SIG-M5 (cell line): ENCODE measurements around the gene ABO.
"Not testable (repeated sequence)": the region's sequence is repeated elsewhere in the genome, so short reads cannot be mapped to it uniquely, and the experiment has no call there.

Source experiments
- DNase-seq: peaks from one replicate; lab custom pipeline; 2025; lab: John Stamatoyannopoulos, UW

ABO gene

GRCh38 chr9:133263557-133263956 is 11.4 kb downstream of the ABO start:
- DNase-seq: no peak

DNA sequence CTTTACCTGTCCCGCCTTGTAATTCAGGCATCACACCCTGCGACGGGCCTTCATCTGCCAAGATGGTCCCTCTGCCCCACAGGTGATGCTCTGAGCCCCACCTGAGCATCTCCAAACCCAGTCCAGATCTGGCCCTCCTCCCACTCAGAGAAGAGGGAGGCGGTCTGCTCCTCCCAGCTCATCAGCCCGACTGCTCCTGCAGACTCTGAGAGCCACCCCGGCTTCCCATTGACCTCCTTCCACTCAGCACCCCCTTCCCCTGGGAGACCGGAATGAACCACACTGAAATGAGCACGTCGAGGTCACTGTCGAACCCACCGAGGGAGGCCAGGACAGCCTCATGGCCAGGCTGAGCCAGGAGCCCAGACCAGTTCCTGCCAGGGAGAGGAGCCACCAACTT is 12.8 kb downstream of the ABO start:
- no peak for DNase-seq

DNA sequence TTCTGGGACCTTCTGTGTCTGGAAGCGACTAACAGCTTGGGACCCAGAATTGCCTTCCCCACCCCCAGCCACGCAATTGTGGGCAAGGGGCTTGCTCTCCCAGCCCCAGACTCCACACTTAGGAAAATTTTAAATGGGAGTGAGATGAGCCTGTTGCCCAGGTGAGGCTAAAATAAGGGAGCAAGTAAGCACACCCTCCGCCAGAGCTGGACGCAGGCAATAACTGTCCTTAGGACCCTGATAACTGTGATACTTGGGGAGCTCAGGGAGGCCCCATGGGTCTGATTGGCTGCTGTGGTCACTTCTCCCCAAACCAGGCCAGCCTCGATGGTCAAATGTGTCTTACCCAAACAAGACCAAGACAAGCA is 13.3 kb downstream of the ABO start:
- DNase-seq: no peak

GRCh38 chr9:133261103-133261752 is 13.8 kb downstream of the ABO start:
- DNase-seq: no peak

DNA sequence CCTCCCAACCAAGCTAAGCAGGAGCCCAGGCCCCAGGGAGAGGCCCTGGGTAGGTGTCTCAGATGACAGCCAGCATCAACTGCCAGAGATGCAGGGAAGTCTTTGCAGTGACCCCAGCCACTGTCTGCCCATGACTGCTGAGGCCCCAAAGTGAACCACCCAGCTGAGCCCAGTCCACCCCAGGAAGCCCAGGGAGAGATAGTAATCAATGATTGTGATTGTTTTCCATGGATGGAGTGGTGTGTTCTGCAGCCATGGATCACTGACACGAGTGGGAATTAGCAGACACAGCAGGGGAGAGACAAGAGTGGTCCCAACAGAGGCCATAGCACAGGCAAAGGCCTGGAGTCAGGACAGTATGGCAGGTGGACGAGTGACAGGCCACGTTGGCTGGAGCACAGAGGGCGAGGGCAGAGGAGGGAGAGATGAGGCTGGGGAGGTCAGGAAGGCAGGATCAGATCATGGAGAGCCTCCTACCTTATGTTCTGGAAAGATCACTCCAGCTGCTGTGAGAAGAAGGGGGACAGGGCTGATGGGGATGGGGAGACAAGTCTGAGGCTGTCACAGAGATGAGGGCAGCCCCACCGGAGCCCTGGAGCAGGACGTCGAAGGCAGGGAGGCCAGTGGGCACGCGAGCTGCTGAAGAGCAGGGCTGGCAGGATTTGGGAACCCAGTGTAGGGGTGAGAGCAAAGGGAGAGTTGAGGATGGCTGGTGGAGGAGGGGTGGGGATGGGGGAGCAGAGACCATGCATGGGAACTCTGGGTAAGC is 14.5 kb downstream of the ABO start:
- no peak for DNase-seq

GRCh38 chr9:133258061-133259015 is 16.7 kb downstream of the ABO start:
- DNase-seq: no peak

DNA sequence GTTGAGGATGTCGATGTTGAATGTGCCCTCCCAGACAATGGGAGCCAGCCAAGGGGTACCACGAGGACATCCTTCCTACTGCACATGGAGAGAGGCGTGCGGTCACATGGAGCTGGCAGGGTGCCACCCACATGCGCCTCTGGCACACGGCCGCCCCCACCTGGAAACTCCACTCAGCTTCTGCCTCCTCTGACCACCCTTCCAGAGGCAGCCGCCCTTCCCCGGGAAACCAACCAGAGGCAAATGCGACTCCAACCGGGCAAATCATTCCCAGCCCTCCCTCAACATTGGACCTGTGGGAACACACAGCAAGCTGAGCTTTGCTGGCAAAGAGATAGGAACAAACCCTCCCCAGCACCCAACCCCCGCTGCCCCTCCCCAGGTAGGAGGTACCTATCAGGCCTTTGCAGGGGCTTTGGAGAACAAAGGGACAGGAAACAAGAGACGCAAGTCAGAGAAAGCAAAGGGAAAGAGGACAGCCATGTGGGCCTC is 17.5 kb downstream of the ABO start:
- no peak for DNase-seq

- no peak for DNase-seq
Measured at GRCh38 chr9:133256686-133257091, 18.3 kb downstream of the ABO start.

GRCh38 chr9:133256136-133256461 is 18.9 kb downstream of the ABO start:
- DNase-seq: no peak

GRCh38 chr9:133255371-133256135 is 19.4 kb downstream of the ABO start:
- no peak for DNase-seq

DNA sequence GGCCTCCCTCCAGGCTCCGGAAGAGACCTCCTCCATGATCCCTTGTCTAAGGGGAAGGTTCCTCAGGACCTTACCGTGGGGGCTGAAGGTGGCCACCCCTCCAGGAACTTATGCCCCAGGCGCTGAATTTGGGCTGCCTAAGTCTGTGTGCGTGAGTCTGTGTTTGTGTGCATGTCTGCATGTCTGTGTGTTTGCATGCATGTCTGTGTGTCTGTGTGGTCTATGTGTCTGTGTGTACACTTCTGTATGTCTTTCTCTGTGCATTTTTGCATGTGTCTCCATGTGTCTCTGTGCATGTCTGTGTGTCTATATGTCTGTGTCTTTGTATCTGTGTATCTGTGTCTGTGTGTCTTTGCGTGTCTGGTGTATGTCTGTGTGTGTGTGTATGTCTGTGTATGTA is 20.5 kb downstream of the ABO start:
- no peak for DNase-seq

DNA sequence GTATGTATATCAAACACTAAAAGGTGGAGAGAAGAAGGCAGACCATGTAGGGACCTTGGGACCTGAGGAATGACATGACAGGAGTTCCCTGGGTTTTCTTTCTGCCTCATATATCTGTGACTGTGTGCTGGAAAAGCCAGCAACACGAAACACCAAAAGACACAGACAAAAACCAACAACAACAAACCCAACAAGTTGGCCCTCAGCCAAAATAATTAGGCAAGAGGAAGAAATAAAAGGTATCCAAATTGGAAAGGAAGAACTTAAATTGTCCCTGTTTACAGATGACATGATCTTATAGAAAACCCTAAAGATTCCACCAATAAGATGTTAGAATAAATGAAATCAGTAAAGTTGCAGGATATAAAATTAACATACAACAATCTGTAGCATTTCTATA is 21.7 kb downstream of the ABO start:
- DNase-seq: no peak

DNA sequence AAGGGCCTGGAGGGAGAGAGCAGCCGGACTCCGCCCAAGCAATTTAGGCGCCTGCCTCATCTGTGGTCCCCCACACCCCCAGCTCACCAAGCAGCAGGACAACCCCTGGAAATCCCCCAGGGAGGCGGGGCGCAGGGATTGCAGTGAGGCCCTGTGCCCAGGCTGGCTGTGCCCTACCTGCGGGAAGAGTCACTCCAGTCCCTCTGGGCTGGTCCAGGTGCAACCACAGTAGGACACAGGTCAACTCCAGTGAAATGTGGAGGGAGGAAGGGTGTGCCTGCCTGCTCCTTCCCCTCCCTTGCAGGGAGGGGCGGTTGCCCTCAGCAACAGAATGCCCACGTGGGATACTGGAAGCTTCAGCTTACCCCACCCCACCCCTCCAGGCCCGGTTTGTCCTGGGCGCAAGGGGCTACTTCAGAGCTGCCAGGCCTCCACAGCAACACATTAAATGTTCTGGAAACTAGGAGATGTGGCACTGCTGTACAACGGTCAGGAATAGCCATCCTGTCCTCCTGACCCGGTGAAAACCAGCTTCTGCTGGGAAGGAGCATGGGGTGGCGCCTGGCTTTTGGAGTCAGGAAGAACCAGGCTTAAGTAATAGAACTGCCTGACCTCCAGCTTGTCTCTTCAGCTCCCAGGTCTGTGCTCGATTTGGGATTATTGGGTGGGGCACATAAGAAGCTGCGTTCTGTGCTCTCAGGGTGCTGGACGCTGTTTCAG is 22.5 kb downstream of the ABO start:
- DNase-seq: no peak

GRCh38 chr9:133251773-133252172 is 23.2 kb downstream of the ABO start:
- DNase-seq: no peak

GRCh38 chr9:133251221-133251620 is 23.8 kb downstream of the ABO start:
- DNase-seq: not testable (repeated sequence)

DNA sequence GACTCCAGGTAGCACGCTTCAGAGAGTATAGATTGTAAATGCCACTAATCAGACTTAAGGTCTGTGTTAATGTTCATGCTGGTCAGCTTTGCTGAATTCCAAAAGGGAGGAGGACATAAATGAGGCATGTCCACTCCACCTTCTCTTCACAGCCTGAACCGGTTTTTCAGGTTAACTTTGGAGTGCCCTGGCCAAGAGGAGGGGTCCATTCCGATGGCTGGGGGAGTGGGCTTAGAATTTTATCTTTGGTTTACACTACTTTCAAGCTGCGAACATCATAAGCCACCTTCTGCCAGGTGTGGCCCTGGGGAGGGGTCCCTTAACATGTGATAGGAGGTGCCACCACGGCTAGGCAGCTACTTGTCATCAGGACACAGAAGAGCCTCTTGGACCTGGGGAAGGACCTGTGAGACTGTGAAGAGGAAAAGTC is 24.2 kb downstream of the ABO start:
- DNase-seq: no peak

DNA sequence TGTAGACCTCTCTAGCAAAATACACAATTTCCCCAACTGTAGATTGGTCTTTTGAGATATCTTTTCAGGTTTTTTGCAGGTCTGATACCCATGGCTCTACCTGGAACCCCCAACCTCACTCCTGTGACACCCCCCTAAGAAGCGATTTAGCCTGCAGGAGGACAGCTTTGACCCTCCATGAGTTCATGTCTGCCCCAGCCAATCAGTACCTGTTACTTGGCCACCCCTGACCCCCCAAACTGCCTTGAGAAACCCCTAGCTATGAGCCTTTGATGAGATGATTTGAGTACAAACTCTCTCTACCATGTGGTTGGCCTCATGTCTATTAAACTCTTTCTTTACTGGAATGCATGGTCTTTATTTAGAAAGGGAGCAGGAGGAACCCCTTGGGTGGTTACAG is 25.7 kb downstream of the ABO start:
- no peak for DNase-seq

- DNase-seq: no peak
Measured at GRCh38 chr9:133248726-133249295, 26.2 kb downstream of the ABO start.

- DNase-seq: no peak
Measured at GRCh38 chr9:133247632-133248031, 27.4 kb downstream of the ABO start.

DNA sequence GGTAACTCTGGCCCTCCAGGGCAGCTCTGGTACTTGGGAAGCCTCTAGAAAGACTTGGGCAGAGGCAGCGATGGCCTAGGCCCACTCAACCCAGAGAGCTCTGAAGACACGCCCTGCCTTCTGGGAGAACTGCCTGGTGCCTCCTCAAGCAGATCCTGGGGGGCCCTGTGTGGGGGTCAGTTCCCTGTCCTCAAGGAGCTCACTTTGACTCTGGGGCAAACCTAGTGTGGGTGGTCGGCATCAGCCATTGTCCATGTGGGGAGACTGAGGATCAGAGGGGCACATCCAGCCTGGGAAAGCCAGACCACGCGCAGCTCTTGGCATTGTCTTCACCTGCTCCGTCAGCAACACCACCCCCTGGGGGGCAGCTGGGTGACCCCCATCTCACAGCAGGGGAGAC is 28.0 kb downstream of the ABO start:
- no peak for DNase-seq

- DNase-seq: no peak
Measured at GRCh38 chr9:133246562-133246961, 28.4 kb downstream of the ABO start.
